ENCODE measurements around the gene TMED3.

DNA sequence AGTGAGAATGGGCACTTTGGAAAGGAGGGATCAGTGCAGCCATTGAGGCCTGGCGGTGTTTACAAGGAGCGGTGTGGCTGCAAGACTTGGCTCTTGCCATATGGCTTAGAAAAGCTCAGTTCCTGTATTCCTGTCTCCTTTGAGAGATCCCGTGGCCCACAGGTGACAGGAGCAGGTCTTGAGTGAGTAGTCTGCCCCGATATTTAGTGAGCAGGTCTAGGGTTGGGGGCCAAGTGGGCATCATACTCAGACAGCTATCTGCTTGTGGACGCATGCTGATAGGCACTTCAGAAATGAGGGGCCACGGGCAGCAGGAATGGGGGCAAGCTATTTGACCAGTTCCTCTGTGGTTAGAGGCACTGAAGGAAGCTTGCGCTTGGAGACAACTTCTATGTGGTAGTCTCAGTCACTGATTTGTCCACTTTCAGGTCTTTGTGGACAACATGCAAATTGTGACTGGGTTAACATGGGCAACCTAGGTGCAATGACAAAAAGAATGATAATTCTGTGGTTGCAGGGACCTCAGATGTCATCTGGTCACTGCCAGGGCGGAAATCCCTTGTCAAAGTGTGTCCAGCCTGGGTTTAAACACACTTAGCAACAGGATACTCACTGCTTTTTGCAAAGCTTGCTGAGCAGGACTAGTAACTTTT, 1.1 kb downstream of the TMED3 start:
- no peak for TF ChIP-seq RAD21 (IDR thresholded peaks at IDR 0.05; ENCODE audit: low read depth)
- TF ChIP-seq, protein P1, sequence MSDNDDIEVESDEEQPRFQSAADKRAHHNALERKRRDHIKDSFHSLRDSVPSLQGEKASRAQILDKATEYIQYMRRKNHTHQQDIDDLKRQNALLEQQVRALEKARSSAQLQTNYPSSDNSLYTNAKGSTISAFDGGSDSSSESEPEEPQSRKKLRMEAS (IDR thresholded peaks at IDR 0.05): no peak
- no peak for TF ChIP-seq ZBTB7A (IDR thresholded peaks at IDR 0.05; ENCODE audit: low read depth)
- TF ChIP-seq, protein P2, sequence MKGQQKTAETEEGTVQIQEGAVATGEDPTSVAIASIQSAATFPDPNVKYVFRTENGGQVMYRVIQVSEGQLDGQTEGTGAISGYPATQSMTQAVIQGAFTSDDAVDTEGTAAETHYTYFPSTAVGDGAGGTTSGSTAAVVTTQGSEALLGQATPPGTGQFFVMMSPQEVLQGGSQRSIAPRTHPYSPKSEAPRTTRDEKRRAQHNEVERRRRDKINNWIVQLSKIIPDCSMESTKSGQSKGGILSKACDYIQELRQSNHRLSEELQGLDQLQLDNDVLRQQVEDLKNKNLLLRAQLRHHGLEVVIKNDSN (IDR thresholded peaks at IDR 0.05): no peak
- TF ChIP-seq, protein P3, sequence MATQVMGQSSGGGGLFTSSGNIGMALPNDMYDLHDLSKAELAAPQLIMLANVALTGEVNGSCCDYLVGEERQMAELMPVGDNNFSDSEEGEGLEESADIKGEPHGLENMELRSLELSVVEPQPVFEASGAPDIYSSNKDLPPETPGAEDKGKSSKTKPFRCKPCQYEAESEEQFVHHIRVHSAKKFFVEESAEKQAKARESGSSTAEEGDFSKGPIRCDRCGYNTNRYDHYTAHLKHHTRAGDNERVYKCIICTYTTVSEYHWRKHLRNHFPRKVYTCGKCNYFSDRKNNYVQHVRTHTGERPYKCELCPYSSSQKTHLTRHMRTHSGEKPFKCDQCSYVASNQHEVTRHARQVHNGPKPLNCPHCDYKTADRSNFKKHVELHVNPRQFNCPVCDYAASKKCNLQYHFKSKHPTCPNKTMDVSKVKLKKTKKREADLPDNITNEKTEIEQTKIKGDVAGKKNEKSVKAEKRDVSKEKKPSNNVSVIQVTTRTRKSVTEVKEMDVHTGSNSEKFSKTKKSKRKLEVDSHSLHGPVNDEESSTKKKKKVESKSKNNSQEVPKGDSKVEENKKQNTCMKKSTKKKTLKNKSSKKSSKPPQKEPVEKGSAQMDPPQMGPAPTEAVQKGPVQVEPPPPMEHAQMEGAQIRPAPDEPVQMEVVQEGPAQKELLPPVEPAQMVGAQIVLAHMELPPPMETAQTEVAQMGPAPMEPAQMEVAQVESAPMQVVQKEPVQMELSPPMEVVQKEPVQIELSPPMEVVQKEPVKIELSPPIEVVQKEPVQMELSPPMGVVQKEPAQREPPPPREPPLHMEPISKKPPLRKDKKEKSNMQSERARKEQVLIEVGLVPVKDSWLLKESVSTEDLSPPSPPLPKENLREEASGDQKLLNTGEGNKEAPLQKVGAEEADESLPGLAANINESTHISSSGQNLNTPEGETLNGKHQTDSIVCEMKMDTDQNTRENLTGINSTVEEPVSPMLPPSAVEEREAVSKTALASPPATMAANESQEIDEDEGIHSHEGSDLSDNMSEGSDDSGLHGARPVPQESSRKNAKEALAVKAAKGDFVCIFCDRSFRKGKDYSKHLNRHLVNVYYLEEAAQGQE (IDR thresholded peaks at IDR 0.05; ENCODE audit: low read depth): no peak
- TF ChIP-seq YY1 (IDR thresholded peaks at IDR 0.05; ENCODE audit: low read depth): no peak
- TF ChIP-seq NFIC (IDR thresholded peaks at IDR 0.05): no peak
- TF ChIP-seq CREB1 (IDR thresholded peaks at IDR 0.05; ENCODE audit: low read depth): no peak
- no peak for TF ChIP-seq CEBPB (IDR thresholded peaks at IDR 0.05)
- TF ChIP-seq TAF1 (IDR thresholded peaks at IDR 0.05; ENCODE audit: low read depth): no peak
- no peak for TF ChIP-seq EGR1 (IDR thresholded peaks at IDR 0.05)
- TF ChIP-seq EP300 (IDR thresholded peaks at IDR 0.05; ENCODE audit: borderline replicate concordance): no peak
